ENCODE data around the gene DPYD.

Gene DPYD

GRCh38 chr1:97123717-97124431 is 797.0 kb downstream of the DPYD start:
- no peak overlapping the region for H3K4me3 ChIP-seq (ENCODE audit: low read length, poor library complexity, severe bottlenecking)
- H3K79me2 ChIP-seq (ENCODE audit: insufficient read depth, low read length): no peaks in the 10 kb centered on the region
- no peaks in the 10 kb centered on the region for H3K27me3 ChIP-seq (ENCODE audit: insufficient read depth, low read length, poor library complexity, severe bottlenecking)
- no peaks in the 10 kb centered on the region for H3K9me2 ChIP-seq (replicated peaks; ENCODE audit: low read depth, low read length)
- no peaks in the 10 kb centered on the region for H4K20me1 ChIP-seq (ENCODE audit: insufficient read depth, low read length, poor library complexity, severe bottlenecking)
- no peaks in the 10 kb centered on the region for H3K36me3 ChIP-seq (ENCODE audit: insufficient read depth, low read length)
- no peaks in the 10 kb centered on the region for H3K9me3 ChIP-seq (ENCODE audit: insufficient read depth, low read depth, low read length)
- H3K4me2 ChIP-seq (ENCODE audit: low read depth, low read length, poor library complexity, severe bottlenecking): no peak overlapping the region
- no peak overlapping the region for H3K9ac ChIP-seq (ENCODE audit: low read depth, low read length, poor library complexity, severe bottlenecking)
- no peaks in the 10 kb centered on the region for H3F3A ChIP-seq (ENCODE audit: low read depth)
- TF ChIP-seq EZH2phosphoT487 (IDR thresholded peaks at IDR 0.05; ENCODE audit: borderline replicate concordance): no peak
- TF ChIP-seq, protein P1, sequence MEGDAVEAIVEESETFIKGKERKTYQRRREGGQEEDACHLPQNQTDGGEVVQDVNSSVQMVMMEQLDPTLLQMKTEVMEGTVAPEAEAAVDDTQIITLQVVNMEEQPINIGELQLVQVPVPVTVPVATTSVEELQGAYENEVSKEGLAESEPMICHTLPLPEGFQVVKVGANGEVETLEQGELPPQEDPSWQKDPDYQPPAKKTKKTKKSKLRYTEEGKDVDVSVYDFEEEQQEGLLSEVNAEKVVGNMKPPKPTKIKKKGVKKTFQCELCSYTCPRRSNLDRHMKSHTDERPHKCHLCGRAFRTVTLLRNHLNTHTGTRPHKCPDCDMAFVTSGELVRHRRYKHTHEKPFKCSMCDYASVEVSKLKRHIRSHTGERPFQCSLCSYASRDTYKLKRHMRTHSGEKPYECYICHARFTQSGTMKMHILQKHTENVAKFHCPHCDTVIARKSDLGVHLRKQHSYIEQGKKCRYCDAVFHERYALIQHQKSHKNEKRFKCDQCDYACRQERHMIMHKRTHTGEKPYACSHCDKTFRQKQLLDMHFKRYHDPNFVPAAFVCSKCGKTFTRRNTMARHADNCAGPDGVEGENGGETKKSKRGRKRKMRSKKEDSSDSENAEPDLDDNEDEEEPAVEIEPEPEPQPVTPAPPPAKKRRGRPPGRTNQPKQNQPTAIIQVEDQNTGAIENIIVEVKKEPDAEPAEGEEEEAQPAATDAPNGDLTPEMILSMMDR (conservative IDR thresholded peaks at IDR 0.05; ENCODE audit: low read length): no peak
- no peak overlapping the region for H2AFZ ChIP-seq (ENCODE audit: low read length)
- no peaks in the 10 kb centered on the region for H3K4me1 ChIP-seq (ENCODE audit: insufficient read depth, low read length, poor library complexity, severe bottlenecking)

- Histone ChIP-seq H4K20me1 (ENCODE audit: insufficient read depth, low read length, poor library complexity, severe bottlenecking) (no peaks in the 10 kb centered on the region), H3K4me2 (ENCODE audit: low read depth, low read length, poor library complexity, severe bottlenecking) (no peak overlapping the region), H3K79me2 (ENCODE audit: insufficient read depth, low read length) (no peaks in the 10 kb centered on the region), H3K27me3 (ENCODE audit: insufficient read depth, low read length, poor library complexity, severe bottlenecking) (no peaks in the 10 kb centered on the region), H3K4me3 (ENCODE audit: low read length, poor library complexity, severe bottlenecking) (no peak overlapping the region), H3K4me1 (ENCODE audit: insufficient read depth, low read length, poor library complexity, severe bottlenecking) (peaks cover 9% of the 10 kb centered on the region), H3K9me2 (replicated peaks; ENCODE audit: low read depth, low read length) (no peaks in the 10 kb centered on the region), H3K9me3 (ENCODE audit: insufficient read depth, low read depth, low read length) (no peaks in the 10 kb centered on the region), H3K36me3 (ENCODE audit: insufficient read depth, low read length) (no peaks in the 10 kb centered on the region), H3K9ac (ENCODE audit: low read depth, low read length, poor library complexity, severe bottlenecking) (no peak overlapping the region), H2AFZ (ENCODE audit: low read length) (no peak overlapping the region), H3F3A (ENCODE audit: low read depth) (no peaks in the 10 kb centered on the region)
- TF ChIP-seq, protein P1 (conservative IDR thresholded peaks at IDR 0.05; ENCODE audit: low read length): no peak
- TF ChIP-seq EZH2phosphoT487 (IDR thresholded peaks at IDR 0.05; ENCODE audit: borderline replicate concordance): no peak
Observed at GRCh38 chr1:97120806-97121205, 800.0 kb downstream of the DPYD start.

GRCh38 chr1:97119260-97120158 is 801.3 kb downstream of the DPYD start:
- no peak for TF ChIP-seq EZH2phosphoT487 (IDR thresholded peaks at IDR 0.05; ENCODE audit: borderline replicate concordance)
- TF ChIP-seq, protein P1 (conservative IDR thresholded peaks at IDR 0.05; ENCODE audit: low read length): no peak

More at GRCh38 chr1:97119260-97120158, 801.3 kb downstream of the DPYD start:
- Histone ChIP-seq H3K36me3 (ENCODE audit: insufficient read depth, low read length) (no peaks in the 10 kb centered on the region), H3K79me2 (ENCODE audit: insufficient read depth, low read length) (no peaks in the 10 kb centered on the region), H3K9ac (ENCODE audit: low read depth, low read length, poor library complexity, severe bottlenecking) (no peak overlapping the region), H4K20me1 (ENCODE audit: insufficient read depth, low read length, poor library complexity, severe bottlenecking) (no peaks in the 10 kb centered on the region), H3K27me3 (ENCODE audit: insufficient read depth, low read length, poor library complexity, severe bottlenecking) (no peaks in the 10 kb centered on the region), H3K9me3 (ENCODE audit: insufficient read depth, low read depth, low read length) (no peaks in the 10 kb centered on the region), H3F3A (ENCODE audit: low read depth) (no peaks in the 10 kb centered on the region), H3K4me1 (ENCODE audit: insufficient read depth, low read length, poor library complexity, severe bottlenecking) (peaks cover 9% of the 10 kb centered on the region), H2AFZ (ENCODE audit: low read length) (no peak overlapping the region), H3K4me2 (ENCODE audit: low read depth, low read length, poor library complexity, severe bottlenecking) (no peak overlapping the region), H3K9me2 (replicated peaks; ENCODE audit: low read depth, low read length) (no peaks in the 10 kb centered on the region), H3K4me3 (ENCODE audit: low read length, poor library complexity, severe bottlenecking) (no peak overlapping the region)

Data from Loucy (cell line).